ENCODE results near the gene RCSD1.

DNA sequence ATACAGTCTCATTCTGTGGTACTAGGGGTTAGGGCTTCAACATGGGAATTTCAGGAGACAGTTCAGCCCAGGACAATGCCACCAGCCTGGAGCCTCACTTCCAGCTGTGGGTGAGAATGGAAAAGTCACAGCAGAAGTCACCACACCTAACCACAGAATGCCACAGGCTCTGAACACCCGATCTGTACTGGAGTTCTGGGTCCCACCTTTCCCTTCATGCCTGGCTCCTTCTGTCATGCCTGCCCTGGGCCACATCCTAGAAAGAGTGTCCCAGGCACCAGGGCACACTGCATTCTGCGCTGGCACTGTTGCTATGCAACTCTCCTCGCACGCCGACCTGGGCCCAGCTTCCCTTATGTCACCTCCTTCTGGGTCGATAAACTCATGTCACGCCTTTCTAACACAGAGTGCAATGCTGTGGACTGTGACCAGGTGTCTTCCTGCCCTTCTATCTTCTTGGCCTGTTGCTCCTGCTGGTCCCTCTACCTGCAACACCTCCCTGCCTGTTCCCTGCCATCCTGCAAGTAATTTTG lies 21.2 kb downstream of the RCSD1 start:
- TF ChIP-seq ZFP30 (CRISPR knock-in tag; IDR thresholded peaks at IDR 0.05) (no peak), CREB5 (CRISPR knock-in tag; IDR thresholded peaks at IDR 0.05; ENCODE audit: low read depth) (no peak), ARNTL (CRISPR knock-in tag; IDR thresholded peaks at IDR 0.05; ENCODE audit: borderline replicate concordance, low read depth) (no peak), BACH2 (CRISPR knock-in tag; IDR thresholded peaks at IDR 0.05; ENCODE audit: borderline replicate concordance) (no peak), PPARA (CRISPR knock-in tag; IDR thresholded peaks at IDR 0.05; ENCODE audit: borderline replicate concordance) (no peak), TCF4 (CRISPR knock-in tag; IDR thresholded peaks at IDR 0.05; ENCODE audit: borderline replicate concordance) (no peak), GLIS3 (CRISPR knock-in tag; IDR thresholded peaks at IDR 0.05) (no peak), ZNF565 (CRISPR knock-in tag; conservative IDR thresholded peaks at IDR 0.05; ENCODE audit: low read depth) (no peak), PATZ1 (CRISPR knock-in tag; IDR thresholded peaks at IDR 0.05; ENCODE audit: borderline replicate concordance) (no peak), RARB (CRISPR knock-in tag; IDR thresholded peaks at IDR 0.05) (no peak), TOX (CRISPR knock-in tag; IDR thresholded peaks at IDR 0.05; ENCODE audit: borderline replicate concordance) (no peak), OSR1 (CRISPR knock-in tag; IDR thresholded peaks at IDR 0.05) (no peak), ESRRG (CRISPR knock-in tag; IDR thresholded peaks at IDR 0.05) (no peak)
- TF ChIP-seq, protein P1, sequence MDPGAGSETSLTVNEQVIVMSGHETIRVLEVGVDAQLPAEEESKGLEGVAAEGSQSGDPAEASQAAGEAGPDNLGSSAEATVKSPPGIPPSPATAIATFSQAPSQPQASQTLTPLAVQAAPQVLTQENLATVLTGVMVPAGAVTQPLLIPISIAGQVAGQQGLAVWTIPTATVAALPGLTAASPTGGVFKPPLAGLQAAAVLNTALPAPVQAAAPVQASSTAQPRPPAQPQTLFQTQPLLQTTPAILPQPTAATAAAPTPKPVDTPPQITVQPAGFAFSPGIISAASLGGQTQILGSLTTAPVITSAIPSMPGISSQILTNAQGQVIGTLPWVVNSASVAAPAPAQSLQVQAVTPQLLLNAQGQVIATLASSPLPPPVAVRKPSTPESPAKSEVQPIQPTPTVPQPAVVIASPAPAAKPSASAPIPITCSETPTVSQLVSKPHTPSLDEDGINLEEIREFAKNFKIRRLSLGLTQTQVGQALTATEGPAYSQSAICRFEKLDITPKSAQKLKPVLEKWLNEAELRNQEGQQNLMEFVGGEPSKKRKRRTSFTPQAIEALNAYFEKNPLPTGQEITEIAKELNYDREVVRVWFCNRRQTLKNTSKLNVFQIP (CRISPR knock-in tag; IDR thresholded peaks at IDR 0.05; ENCODE audit: borderline replicate concordance, low read depth) = no peak

All from SK-N-SH treated with all-trans-retinoic acid at 6 μM for 48 hours (cell line).